Measurements from ENCODE around the gene RAB27A. TPM values are rescaled to one million over a fixed set of nuclear protein-coding genes. Genes with fewer than 3 reads are reported as not detected.

RAB27A gene
- total RNA-seq: 7.0 and 9.3 TPM in 2 replicates

DNA sequence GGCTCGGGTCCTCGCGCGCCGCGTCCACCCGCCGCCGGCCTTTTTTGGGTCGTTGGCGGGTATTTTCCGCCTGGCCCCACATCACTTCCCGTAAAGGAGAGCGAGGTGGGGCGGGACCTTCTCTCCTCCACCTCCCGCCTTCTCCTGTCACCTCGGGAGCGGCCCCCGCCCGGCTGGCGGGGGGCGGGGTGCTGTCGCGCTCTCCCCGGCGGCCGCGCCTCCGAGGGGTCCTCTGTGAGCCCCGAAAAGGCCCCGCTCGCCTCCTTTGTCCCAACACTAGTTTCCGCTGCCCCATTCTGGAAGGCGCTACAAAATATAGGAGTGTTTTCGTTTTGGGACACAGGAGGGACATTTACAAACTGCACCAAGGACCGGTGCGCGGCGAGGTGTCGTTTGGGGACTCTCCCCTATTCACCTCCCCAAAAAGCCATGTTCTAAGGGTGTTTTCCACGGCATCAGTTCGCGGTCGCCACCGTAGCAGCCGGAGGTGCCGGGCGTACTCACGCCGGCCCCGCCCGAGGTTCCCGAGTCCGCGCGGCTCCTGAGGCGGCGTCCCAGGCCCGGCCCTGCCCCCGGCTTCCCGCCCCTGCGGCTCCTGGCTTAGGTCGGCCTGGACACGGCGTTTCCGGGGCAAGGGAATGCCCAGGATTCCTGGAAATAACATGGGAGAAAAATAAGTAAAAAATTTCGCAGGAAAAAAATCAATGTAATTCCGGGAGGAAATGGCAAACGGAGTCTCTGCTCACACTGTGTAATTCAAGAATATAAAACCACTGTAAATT lies at the start of gene RAB27A:
Gene RAB27A (minus strand): TSS at position 68 of the 782 bp plus-strand sequence. CDS start 54,879 bp downstream, outside the sequence.

DNA sequence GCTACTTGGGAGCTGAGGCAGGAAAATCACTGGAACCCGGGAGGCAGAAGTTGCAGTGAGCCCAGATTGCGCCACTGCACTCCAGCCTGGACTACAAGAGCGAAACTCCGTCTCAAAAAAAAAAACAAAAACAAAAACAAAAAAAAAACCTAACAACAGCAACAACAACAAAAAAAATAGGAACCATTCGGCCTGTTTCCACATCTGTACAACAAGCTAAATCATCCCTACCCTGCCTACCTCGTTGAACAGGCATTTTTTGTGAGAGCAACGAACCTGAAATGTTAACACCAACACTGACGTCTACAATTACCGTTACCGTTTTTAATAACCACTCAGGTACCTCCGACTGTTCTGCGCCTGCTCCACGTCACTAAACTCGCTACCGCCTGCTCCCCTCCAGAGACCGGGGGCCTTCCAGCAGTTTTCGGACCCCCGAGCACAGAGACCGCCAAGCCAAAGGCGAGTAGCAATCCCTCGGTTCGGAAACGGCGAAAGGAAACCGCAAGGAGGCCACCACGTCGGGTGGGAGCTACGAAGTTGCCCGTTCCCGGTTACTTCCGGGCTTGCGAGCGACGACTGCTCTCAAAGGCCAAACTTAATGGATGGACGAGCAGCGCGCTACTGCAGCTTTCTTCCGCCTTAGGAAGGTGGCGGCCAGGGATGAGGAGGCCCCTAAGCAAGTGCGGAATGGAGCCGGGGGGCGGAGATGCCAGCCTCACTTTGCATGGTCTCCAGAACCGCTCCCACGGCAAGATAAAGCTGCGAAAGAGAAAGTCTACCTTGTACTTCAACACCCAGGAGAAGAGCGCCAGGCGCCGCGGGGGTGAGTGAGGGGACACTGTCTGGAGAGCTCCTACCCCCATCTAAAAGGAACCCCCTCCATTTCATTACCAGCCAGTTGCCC lies 29.2 kb upstream of the RAB27A start, which contains the start of the genes PIGB and PIGBOS1:
Gene PIGB (plus strand): TSS at position 635 of the 907 bp plus-strand sequence. CDS start 29 bp downstream, at position 664.
Gene PIGBOS1 (minus strand): TSS at position 536 of the 907 bp plus-strand sequence. CDS start 1,331 bp downstream, outside the sequence.

DNA sequence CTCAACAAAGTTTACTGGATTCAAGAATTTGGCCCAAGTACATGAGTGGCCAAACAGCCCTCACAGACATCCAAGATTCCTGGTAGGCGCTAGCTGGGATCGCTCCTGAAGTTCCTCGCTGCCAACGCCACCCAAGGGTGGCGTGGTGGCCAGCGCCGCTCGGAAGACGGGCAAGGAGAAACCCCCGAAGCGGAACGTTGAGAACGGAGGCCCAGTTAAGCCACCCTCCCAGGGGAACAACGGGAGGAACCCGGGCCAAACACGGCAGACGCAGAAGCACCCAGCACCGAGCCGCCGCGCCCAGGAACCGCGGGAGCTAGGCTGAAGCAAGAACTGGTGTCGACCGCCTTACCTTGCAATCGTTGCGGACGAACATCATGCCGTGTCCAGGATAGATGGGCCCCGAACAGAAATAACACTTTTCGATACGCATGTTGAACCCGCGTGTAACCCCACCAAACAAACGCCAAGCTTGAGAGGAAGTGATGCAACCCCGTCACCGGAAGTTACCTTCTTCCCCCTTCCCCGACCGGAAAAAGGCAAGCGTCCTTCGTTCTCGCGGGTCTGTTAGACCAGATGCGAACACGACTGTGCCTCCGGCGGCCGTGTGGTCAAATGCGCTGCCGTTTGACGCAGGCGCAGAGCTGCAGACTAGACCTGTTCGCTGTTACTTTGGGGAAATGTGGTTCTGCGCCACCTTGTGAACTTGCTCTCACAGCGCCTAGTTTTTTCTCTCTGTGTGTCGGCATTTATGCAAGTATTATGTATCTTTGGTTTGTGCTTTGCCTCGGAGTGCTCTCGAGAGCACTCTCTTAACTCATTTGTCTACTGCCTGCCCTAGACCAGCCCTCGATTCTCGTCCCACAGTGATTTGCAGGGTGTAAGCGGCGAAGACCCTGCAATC lies 92.9 kb downstream of the RAB27A start, which contains the start of gene RSL24D1:
Gene RSL24D1 (minus strand): TSS at position 484 of the 904 bp plus-strand sequence. CDS start 51 bp downstream, at position 433.

Other genes with a start within 250 kb of the RAB27A start
- 67.9 and 98.2 TPM in 2 replicates for gene RSL24D1, start 92.9 kb downstream of the RAB27A start, total RNA-seq
- gene PIGBOS1, start 29.3 kb upstream of the RAB27A start, total RNA-seq: 8.1 and 8.5 TPM in 2 replicates
- gene PIGB, start 29.4 kb upstream of the RAB27A start, total RNA-seq: 8.3 and 11.4 TPM in 2 replicates
- 72.1 and 81.2 TPM in 2 replicates for gene CCPG1, start 118.5 kb upstream of the RAB27A start, total RNA-seq
- 0.76 and 1.8 TPM in 2 replicates for gene PIERCE2, start 118.7 kb upstream of the RAB27A start, total RNA-seq
- gene DNAAF4, start 218.4 kb upstream of the RAB27A start, total RNA-seq: 0.98 and 2.7 TPM in 2 replicates